Hepatocyte (in vitro differentiated cells): ENCODE data around the gene GLI1.
"Not testable (repeated sequence)": the region's sequence is repeated elsewhere in the genome, so short reads cannot be mapped to it uniquely, and the experiment has no call there.

Source experiments
- CTCF ChIP-seq: fragments of 200-600 bp; sonication (generic); IDR thresholded peaks from 2 replicates; pipeline ENCODE4 v1.5.1; 2016; ENCODE audit warnings: antibody characterized with exemption, mild to moderate bottlenecking; ENCODE audit not compliant: poor library complexity
- EZH2 ChIP-seq: fragments of 200-600 bp; sonication (generic); IDR thresholded peaks from 2 replicates; pipeline ENCODE4 v1.6.1; 2016; ENCODE audit warnings: antibody characterized with exemption, mild to moderate bottlenecking, borderline replicate concordance

- TF ChIP-seq CTCF, EZH2: not testable (repeated sequence)
Observed at GRCh38 chr12:57441393-57441792, 18.2 kb upstream of the GLI1 start.
